ENCODE measurements around the gene TRA2A. TPM values are rescaled to one million over a fixed set of nuclear protein-coding genes. Genes with fewer than 3 reads are reported as not detected.
"Not testable (repeated sequence)": the region's sequence is repeated elsewhere in the genome, so short reads cannot be mapped to it uniquely, and the experiment has no call there.

The TRA2A gene
- total RNA-seq, 4 donors from 2014 or later, result 12.6 to 50.0 (median 27.1) TPM

DNA sequence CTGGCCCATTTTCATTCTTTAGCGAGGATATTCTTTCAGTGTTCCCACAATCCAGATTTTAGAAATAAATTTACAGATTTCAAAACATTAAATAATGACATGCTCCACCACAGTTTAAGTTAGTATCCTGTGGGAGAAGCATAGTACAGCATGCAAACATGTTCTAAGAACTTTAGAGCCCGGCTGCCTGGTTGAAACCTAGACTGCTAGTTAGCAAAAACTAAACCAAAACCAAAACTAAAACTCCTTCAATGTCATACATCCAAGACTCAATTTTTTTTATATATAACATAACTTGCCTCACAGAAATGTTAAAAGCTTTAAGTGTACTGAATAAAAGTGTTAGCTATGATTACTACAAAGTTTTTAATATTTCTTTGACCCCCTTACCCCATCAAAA lies 17.0 kb downstream of the TRA2A start:
- Histone ChIP-seq H3K4me1 (no peaks in the 10 kb centered on the region), H3K4me3 (no peak overlapping the region), H3K9me3 (no peaks in the 10 kb centered on the region), H3K27me3 (no peaks in the 10 kb centered on the region), H3K27ac (no peak overlapping the region), H3K36me3 (peaks cover 3 to 100% of the 10 kb centered on the region in 2 donors)
- no peak for ATAC-seq
- WGBS, 2 donors (ENCODE audit: low coverage in 1 of 2), result 92 to 100% methylated on average over 1 to 2 of the region's 2 CpGs
- TF ChIP-seq POLR2A (IDR thresholded peaks at IDR 0.05), result no peak

DNA sequence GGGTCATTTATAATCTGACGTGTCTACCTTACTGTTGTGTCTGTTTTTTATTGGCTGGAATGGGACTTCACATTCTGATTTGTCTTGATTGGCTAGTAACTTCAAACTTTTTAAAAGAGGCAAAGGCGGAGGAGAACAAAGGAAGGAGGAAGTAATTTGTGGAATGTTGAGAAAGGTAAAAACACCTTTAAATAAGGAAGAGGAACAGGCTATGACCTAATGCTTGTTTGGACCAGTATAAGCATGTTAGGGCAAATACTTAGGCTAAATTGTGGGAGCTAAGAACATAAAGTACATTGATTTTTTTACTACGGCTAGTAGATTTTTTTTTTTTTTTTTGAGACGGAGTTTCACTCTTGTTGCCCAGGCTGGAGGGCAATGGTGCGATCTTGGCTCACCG lies 18.0 kb downstream of the TRA2A start:
- H3K27me3 ChIP-seq, H3K27ac ChIP-seq, H3K4me1 ChIP-seq, ATAC-seq, H3K4me3 ChIP-seq, H3K9me3 ChIP-seq: not testable (repeated sequence)
- WGBS, 2 donors (ENCODE audit: low coverage in 1 of 2), result 86 to 92% methylated on average over 2 to 6 of the region's 6 CpGs
- peaks cover 3 to 100% of the 10 kb centered on the region in 2 donors for H3K36me3 ChIP-seq

DNA sequence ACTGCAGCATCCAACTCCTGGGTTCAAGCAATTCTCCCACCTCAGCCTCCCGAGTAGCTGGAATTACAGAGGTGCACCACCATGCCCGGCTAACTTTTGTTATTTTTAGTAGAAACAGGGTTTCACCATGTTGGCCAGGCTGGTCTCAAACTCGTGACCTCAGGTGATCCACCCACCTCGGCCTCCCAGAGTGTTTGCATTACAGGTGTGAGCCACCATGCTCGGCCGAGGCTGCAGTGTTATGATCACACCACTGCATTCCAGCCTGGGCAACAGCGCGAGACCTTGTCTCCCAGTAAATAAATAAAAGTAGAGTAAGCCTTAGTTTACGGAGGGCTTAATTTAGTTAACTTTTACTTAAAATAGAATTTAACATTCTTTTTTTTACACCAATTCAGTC lies 37.8 kb downstream of the TRA2A start:
- ATAC-seq, result no peak
- 78% methylated on average over 7 of the region's 9 CpGs; no CpG with 5 or more reads in 1 of the 2 donors for WGBS, 2 donors (ENCODE audit: low coverage in 1 of 2)
- H3K4me1 ChIP-seq, result peaks cover 0 to 6% (median 0%) of the 10 kb centered on the region in 3 donors

DNA sequence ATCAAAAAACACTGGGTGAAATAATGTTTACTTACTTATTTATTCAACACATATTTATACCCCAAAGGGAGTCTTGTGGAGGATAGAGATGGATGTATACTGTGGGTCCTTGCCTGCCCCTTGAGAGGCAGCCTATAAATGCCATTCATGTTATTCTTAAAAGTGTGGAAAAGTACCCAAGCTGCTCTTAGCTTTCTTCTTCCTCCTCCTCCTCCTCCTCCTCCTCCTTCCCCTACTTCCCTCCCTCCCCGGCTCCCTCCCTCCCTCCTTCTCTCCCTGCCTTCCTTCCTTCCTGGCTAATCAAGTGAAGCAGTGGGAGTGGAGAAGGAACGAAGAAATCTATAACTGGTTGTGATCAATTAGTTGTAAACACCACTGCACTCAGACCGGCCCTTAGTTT lies 40.3 kb downstream of the TRA2A start:
- no peak for TF ChIP-seq POLR2A (IDR thresholded peaks at IDR 0.05)
- TF ChIP-seq, protein P1, sequence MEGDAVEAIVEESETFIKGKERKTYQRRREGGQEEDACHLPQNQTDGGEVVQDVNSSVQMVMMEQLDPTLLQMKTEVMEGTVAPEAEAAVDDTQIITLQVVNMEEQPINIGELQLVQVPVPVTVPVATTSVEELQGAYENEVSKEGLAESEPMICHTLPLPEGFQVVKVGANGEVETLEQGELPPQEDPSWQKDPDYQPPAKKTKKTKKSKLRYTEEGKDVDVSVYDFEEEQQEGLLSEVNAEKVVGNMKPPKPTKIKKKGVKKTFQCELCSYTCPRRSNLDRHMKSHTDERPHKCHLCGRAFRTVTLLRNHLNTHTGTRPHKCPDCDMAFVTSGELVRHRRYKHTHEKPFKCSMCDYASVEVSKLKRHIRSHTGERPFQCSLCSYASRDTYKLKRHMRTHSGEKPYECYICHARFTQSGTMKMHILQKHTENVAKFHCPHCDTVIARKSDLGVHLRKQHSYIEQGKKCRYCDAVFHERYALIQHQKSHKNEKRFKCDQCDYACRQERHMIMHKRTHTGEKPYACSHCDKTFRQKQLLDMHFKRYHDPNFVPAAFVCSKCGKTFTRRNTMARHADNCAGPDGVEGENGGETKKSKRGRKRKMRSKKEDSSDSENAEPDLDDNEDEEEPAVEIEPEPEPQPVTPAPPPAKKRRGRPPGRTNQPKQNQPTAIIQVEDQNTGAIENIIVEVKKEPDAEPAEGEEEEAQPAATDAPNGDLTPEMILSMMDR (IDR thresholded peaks at IDR 0.05), result no peak
- no peak for TF ChIP-seq POLR2AphosphoS5 (IDR thresholded peaks at IDR 0.05)
- TF ChIP-seq EP300 (IDR thresholded peaks at IDR 0.05), result no peak
- WGBS, 2 donors (ENCODE audit: low coverage in 1 of 2), result 46% methylated on average over 2 of the region's 3 CpGs; no CpG with 5 or more reads in 1 of the 2 donors
- no peaks in the 10 kb centered on the region for H3K27me3 ChIP-seq
- H3K4me1 ChIP-seq, result peaks cover 0 to 6% (median 0%) of the 10 kb centered on the region in 3 donors
- no peak overlapping the region for H3K4me3 ChIP-seq
- no peak overlapping the region for H3K27ac ChIP-seq
- peaks cover 0 to 3% of the 10 kb centered on the region in 2 donors for H3K36me3 ChIP-seq
- H3K9me3 ChIP-seq, result no peaks in the 10 kb centered on the region
- no peak for ATAC-seq

More for the DNA sequence above, 37.8 kb downstream of the TRA2A start:
- Histone ChIP-seq H3K27me3 (no peaks in the 10 kb centered on the region), H3K36me3 (peaks cover 0 to 4% of the 10 kb centered on the region in 2 donors), H3K27ac (no peak overlapping the region), H3K4me3 (no peak overlapping the region), H3K9me3 (no peaks in the 10 kb centered on the region)
- no peak for TF ChIP-seq POLR2A (IDR thresholded peaks at IDR 0.05)
- TF ChIP-seq EP300 (IDR thresholded peaks at IDR 0.05), result no peak
- TF ChIP-seq, protein P1 (IDR thresholded peaks at IDR 0.05), result no peak
- no peak for TF ChIP-seq POLR2AphosphoS5 (IDR thresholded peaks at IDR 0.05)

DNA sequence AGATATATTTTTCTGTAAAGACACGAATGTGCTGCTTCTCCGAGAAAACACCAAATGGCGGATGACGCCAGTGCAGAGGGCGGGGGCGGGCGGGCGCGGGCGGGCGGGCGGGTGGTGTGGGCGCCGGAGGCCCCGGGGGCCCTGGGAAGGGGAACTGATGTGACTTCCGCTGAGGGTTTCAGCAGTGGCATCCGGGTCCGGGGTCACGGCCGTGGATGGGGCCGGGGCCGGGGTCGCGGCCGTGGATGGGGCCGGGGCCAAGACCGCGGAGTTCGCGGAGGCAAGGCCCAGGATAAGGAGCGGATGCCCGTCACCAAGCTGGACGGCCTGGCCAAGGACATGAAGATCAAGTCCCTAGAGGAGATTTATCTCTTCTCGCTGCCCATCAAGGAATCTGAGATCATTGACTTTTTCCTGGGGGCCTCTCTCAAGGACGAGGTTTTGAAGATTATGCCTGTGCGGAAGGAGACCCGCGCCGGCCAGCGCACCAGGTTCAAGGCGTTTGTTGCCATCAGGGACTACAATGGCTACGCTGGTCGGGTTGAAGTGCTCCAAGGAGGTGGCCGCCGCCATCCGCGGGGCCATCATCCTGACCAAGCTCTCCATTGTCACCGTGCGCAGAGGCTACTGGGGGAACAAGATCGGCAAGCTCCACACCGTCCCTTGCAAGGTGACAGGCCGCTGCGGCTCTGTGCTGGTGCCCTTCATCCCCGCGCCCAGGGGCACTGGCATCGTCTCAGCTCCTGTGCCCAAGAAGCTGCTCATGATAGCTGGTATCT lies 41.2 kb downstream of the TRA2A start:
- peak; percentile 4 for TF ChIP-seq POLR2AphosphoS5 (IDR thresholded peaks at IDR 0.05)
- TF ChIP-seq, protein P1 (IDR thresholded peaks at IDR 0.05), result no peak
- 40% methylated on average over 2 of the region's 56 CpGs; no CpG with 5 or more reads in 1 of the 2 donors for WGBS, 2 donors (ENCODE audit: low coverage in 1 of 2)
- Histone ChIP-seq H3K27ac (peak overlapping the region in 3 of 4 donors; percentile 52 to 73 (median 57)), H3K4me1 (peaks cover 0 to 6% (median 0%) of the 10 kb centered on the region in 3 donors), H3K4me3 (peak overlapping the region; percentile 54 to 59), H3K36me3 (peaks cover 0 to 3% of the 10 kb centered on the region in 2 donors), H3K27me3 (no peaks in the 10 kb centered on the region), H3K9me3 (no peaks in the 10 kb centered on the region)
- ATAC-seq, result peak; percentile 80

DNA sequence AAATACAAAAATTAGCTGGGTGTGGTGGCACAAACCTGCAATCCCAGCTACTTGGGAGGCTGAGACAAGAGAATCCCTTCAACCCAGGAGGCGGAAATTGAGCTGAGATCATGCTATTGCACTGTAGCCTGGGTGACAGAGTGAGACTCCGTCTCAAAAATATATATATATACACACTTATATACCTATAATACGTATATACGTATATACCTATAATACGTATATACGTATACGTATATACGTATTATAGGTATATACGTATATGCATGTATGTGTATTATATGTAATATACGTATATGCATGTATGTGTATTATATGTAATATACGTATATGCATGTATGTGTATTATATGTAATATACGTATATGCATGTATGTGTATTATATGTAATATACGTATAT lies 43.1 kb downstream of the TRA2A start:
- not testable (repeated sequence) for ATAC-seq, H3K4me1 ChIP-seq, H3K36me3 ChIP-seq, H3K27me3 ChIP-seq, H3K9me3 ChIP-seq, H3K27ac ChIP-seq, H3K4me3 ChIP-seq
- 90 to 93% methylated on average over 12 to 13 of the region's 13 CpGs for WGBS, 2 donors (ENCODE audit: low coverage in 1 of 2)

All from gastroesophageal sphincter (tissue), 4 donors.